HepG2 (cell line): ENCODE measurements around the gene ZBTB7C. TPM values are rescaled to one million over a fixed set of nuclear protein-coding genes. Genes with fewer than 3 reads are reported as not detected.
A peak's percentile ranks its signal among the peaks of the same experiment; 100 is the strongest.

Experiments used
- ATAC-seq: fragments of 200-7000 bp; cut with Tn5 transposase; 3 replicates; pipeline ENCODE4 v1.9.1; 2020; ENCODE audit warnings: mild to moderate bottlenecking, moderate library complexity
- BruUV-seq: library from RNA; stranded (reverse); fragments of 400-500 nt; replicated peaks from 2 replicates; lab custom pipeline; 2021; lab: Mats Ljungman, UMichigan
- CTCF ChIA-PET: fragments of 300-600 bp; formaldehyde crosslinking; extraction: SDS; loops from one replicate; lab custom pipeline; 2021; ENCODE audit warnings: low total read pairs, inconsistent platforms, low intra/inter-chr PET ratio; lab: Yijun Ruan, JAX
- POLR2A ChIA-PET: fragments of 350-600 bp; sonication (Branson Sonifier 250); formaldehyde crosslinking; loops from one replicate; lab custom pipeline; 2020; ENCODE audit warnings: antibody characterized with exemption, inconsistent platforms; lab: Yijun Ruan, JAX
- DNase-seq: peaks from one replicate; pipeline ENCODE4 v3.0.0-alpha.2; 2015; ENCODE audit warnings: low spot score
- FAIRE-seq: peaks from 3 replicates; lab custom pipeline; 2011; peaks lifted over from hg19 to GRCh38; lab: Jason Lieb, UNC
- H2AFZ ChIP-seq: one replicate; pipeline ENCODE4 v1.6.1; 2011; ENCODE audit warnings: low read length, inconsistent platforms
- H3K27ac ChIP-seq: fragments of 300-600 bp; 3 replicates; pipeline ENCODE4 v1.8.0; 2011; ENCODE audit warnings: mixed run types, mild to moderate bottlenecking, mixed read lengths, low read length, inconsistent platforms; ENCODE audit not compliant: insufficient read depth; ENCODE audit errors: extremely low read length
- H3K27me3 ChIP-seq, 2 experiments: fragments of 200-600 bp in 1 of 2; 2 replicates in 1 of 2; 3 replicates in 1 of 2; pipeline versions ENCODE4 v1.6.0 to v1.8.0; 2011; ENCODE audit warnings: low read length in 2 of 2, mild to moderate bottlenecking in 2 of 2, moderate library complexity in 2 of 2, inconsistent platforms in 1 of 2; ENCODE audit not compliant: insufficient read depth in 2 of 2, control insufficient read depth in 1 of 2
- H3K36me3 ChIP-seq, 2 experiments: fragments of 200-600 bp in 1 of 2; replicated peaks in 1 of 2; 2 replicates in 1 of 2; 3 replicates in 1 of 2; pipeline versions ENCODE4 v1.5.1 to v1.8.0; 2011; ENCODE audit warnings: low read length in 2 of 2, inconsistent platforms in 1 of 2; ENCODE audit not compliant: insufficient read depth in 2 of 2, control insufficient read depth in 1 of 2
- H3K4me1 ChIP-seq: 2 replicates; pipeline ENCODE4 v1.5.1; 2012; ENCODE audit warnings: low read length, inconsistent platforms; ENCODE audit not compliant: insufficient read depth
- H3K4me2 ChIP-seq: 2 replicates; pipeline ENCODE4 v1.6.0; 2011; ENCODE audit warnings: low read depth, low read length, inconsistent platforms
- H3K4me3 ChIP-seq, 3 experiments: fragments of 200-600 bp in 1 of 3; sonication (generic), shearing (Covaris generic) in 1 of 3; replicated peaks in 1 of 3; 2 replicates each; pipeline ENCODE4 v1.5.1; 2011 to 2016; ENCODE audit warnings: low read length in 3 of 3, inconsistent platforms in 2 of 3, low read depth in 2 of 3, mild to moderate bottlenecking in 2 of 3, control low read depth in 1 of 3, mixed read lengths in 1 of 3; ENCODE audit not compliant: insufficient read depth in 1 of 3
- H3K79me2 ChIP-seq: one replicate; pipeline ENCODE4 v1.6.1; 2011; ENCODE audit warnings: low read length, inconsistent platforms; ENCODE audit not compliant: insufficient read depth
- H3K9ac ChIP-seq: 2 replicates; pipeline ENCODE4 v1.6.0; 2011; ENCODE audit warnings: mild to moderate bottlenecking, low read depth, low read length, inconsistent platforms; ENCODE audit not compliant: insufficient read depth
- H3K9me3 ChIP-seq: 2 replicates; pipeline ENCODE4 v1.5.1; 2012; ENCODE audit warnings: mild to moderate bottlenecking, low read length
- H4K20me1 ChIP-seq: 2 replicates; pipeline ENCODE4 v1.6.0; 2011; ENCODE audit warnings: inconsistent platforms, mild to moderate bottlenecking, low read length, moderate library complexity; ENCODE audit not compliant: insufficient read depth
- CTCF ChIP-seq: sonication (generic); formaldehyde crosslinking; IDR thresholded peaks from 2 replicates; pipeline ENCODE4 v1.5.0; 2020; ENCODE audit warnings: mild to moderate bottlenecking, missing genetic modification reagents, moderate library complexity
- HINFP ChIP-seq: sonication (generic); formaldehyde crosslinking; IDR thresholded peaks from 2 replicates; pipeline ENCODE4 v1.4.0; 2020; ENCODE audit warnings: low read depth, mild to moderate bottlenecking, missing genetic modification reagents
- HNF1B ChIP-seq: sonication (generic); formaldehyde crosslinking; IDR thresholded peaks from 2 replicates; pipeline ENCODE4 v1.5.1; 2020; ENCODE audit warnings: mild to moderate bottlenecking, moderate library complexity, missing genetic modification reagents
- NFATC3 ChIP-seq: sonication (generic); formaldehyde crosslinking; IDR thresholded peaks from 2 replicates; pipeline ENCODE4 v1.5.1; 2020; ENCODE audit warnings: mild to moderate bottlenecking, missing genetic modification reagents
- SMC3 ChIP-seq: IDR thresholded peaks from 2 replicates; pipeline ENCODE4 v1.6.1; 2011; ENCODE audit warnings: low read length, improper control_type of control experiment
- STAG1 ChIP-seq: sonication (generic); formaldehyde crosslinking; IDR thresholded peaks from 2 replicates; pipeline ENCODE4 v1.4.0; 2020; ENCODE audit warnings: missing genetic modification reagents
- ZNF761 ChIP-seq: sonication (generic); formaldehyde crosslinking; conservative IDR thresholded peaks from 2 replicates; pipeline ENCODE4 v1.4.0; 2020; ENCODE audit warnings: mild to moderate bottlenecking, missing genetic modification reagents
- WGBS: methylation state at CpG from one replicate; pipeline ENCODE4 v1.1.6; 2017; ENCODE audit warnings: low lambda C conversion rate; 5-methylcytosine and 5-hydroxymethylcytosine counted together
- in situ Hi-C: cut with HindIII; loops from 2 replicates; pipeline ENCODE4 v1.10.0; 2017; ENCODE audit warnings: low pct_unique_long_range_greater_than_20kb; ENCODE audit not compliant: extremely low pct_ligation_motif_present
- intact Hi-C: fragments of 100-400 bp; cut with micrococcal nuclease; formaldehyde crosslinking; loops from one replicate; pipeline ENCODE4 v1.10.0; 2022; ENCODE audit not compliant: unreplicated experiment
- polyA plus RNA-seq, 8 experiments: library from polyadenylated mRNA; depleted of rRNA in 3 of 8; stranded (reverse) in 7 of 8; unstranded in 1 of 8; fragments of >200 nt; fragmentation: Illumina TruSeq in 4 of 8; extraction: Trizol in 4 of 8; gene quantifications; 2 replicates each; pipeline versions ENCODE4 v1.2.1 to v1.2.3, GENCODE V29; 2011 to 2016; ENCODE audit warnings: low read depth in 4 of 8, missing spikeins in 1 of 8, mixed read lengths in 1 of 8; ENCODE audit not compliant: insufficient read depth in 1 of 8
- total RNA-seq, 5 experiments: library from RNA; depleted of rRNA; stranded (reverse); fragments of >200 nt; fragmentation: Illumina TruSeq; extraction: Trizol; gene quantifications; 2 replicates each; pipeline ENCODE4 v1.2.3, GENCODE V29; 2016; ENCODE audit warnings: low read depth in 1 of 5

ZBTB7C gene
- total and polyA plus RNA-seq, 2 of the 13 experiments (the other 11 are each of a cell fraction or from before 2014, with no cell fraction given): 0.01 to 0.04 TPM

GRCh38 chr18:48023334-48024008 lies 385.7 kb downstream of the ZBTB7C start:
- H3K4me3 ChIP-seq: no peak overlapping the region
- H3K9ac ChIP-seq: no peak overlapping the region
- CTCF ChIA-PET: interaction anchor here (1.6 to 2.2 kb wide), 2 partner anchors 251 to 442 kb away, joined by 3 to 23 read pairs; no protein-coding TSS in a partner anchor

More at GRCh38 chr18:48023334-48024008, 385.7 kb downstream of the ZBTB7C start:
- peaks cover 0 to 15% of the 10 kb centered on the region in 2 experiments; a peak in 1 of 5 replicates for H3K27me3 ChIP-seq
- TF ChIP-seq CTCF (CRISPR knock-in tag) (peak; percentile 63), HINFP (CRISPR knock-in tag) (no peak), STAG1 (CRISPR knock-in tag) (peak; percentile 74), HNF1B (CRISPR knock-in tag) (no peak), NFATC3 (CRISPR knock-in tag) (0 out of 2 replicates have a peak, but pooled peaks have one; percentile 26), SMC3 (peak; percentile 25; the same call in 1 of the 2 replicates), ZNF761 (no peak)
- H3K4me1 ChIP-seq: no peaks in the 10 kb centered on the region
- H3K4me2 ChIP-seq: no peak overlapping the region
- H2AFZ ChIP-seq: no peak overlapping the region
- ATAC-seq (peak; percentile 54), DNase-seq (peak; percentile 13), FAIRE-seq (no peak)
- H4K20me1 ChIP-seq: no peaks in the 10 kb centered on the region
- H3K36me3 ChIP-seq: no peaks in the 10 kb centered on the region
- POLR2A ChIA-PET: no interaction called here
- H3K79me2 ChIP-seq: no peaks in the 10 kb centered on the region
- intact Hi-C loops (no loop called here), in situ Hi-C loops (loop anchor here (5.0 kb wide), 1 partner anchor 251 kb away; no protein-coding TSS in a partner anchor)
- H3K27ac ChIP-seq: no peak overlapping the region
- no TSS peak for BruUV-seq
- no peaks in the 10 kb centered on the region for H3K9me3 ChIP-seq
- 17% methylated on average over 9 of the region's 9 CpGs for WGBS
